CD14-positive monocyte (primary cell): ENCODE results near the gene OR10V1. TPM values are rescaled to one million over a fixed set of nuclear protein-coding genes. Genes with fewer than 3 reads are reported as not detected.

Experiments used
- DNase-seq, 3 donors: peaks; one replicate each; pipeline ENCODE4 v3.0.0-alpha.2; 2011 to 2022
- H2AFZ ChIP-seq: 2 replicates; pipeline ENCODE4 v1.6.0; 2012; ENCODE audit warnings: mild to moderate bottlenecking, low read depth, low read length, inconsistent platforms; ENCODE audit not compliant: insufficient read depth, poor library complexity, severe bottlenecking
- H3K27ac ChIP-seq, 2 donors: 1 replicate in 1 of 2; 2 replicates in 1 of 2; pipeline ENCODE4 v1.5.1; 2012 to 2013; ENCODE audit warnings: low read length in 2 of 2, control low read depth in 1 of 2, inconsistent platforms in 1 of 2, low read depth in 1 of 2, mild to moderate bottlenecking in 1 of 2
- H3K27me3 ChIP-seq, 2 donors: one replicate each; pipeline versions ENCODE4 v1.6.0 to v1.6.1; 2011 to 2013; ENCODE audit warnings: low read length in 2 of 2; ENCODE audit not compliant: control insufficient read depth in 2 of 2, insufficient read depth in 2 of 2
- H3K36me3 ChIP-seq, 2 donors: replicated peaks in 1 of 2; 1 replicate in 1 of 2; 2 replicates in 1 of 2; pipeline versions ENCODE4 v1.5.1 to v1.6.1; 2012 to 2013; ENCODE audit warnings: low read length in 2 of 2, control low read depth in 1 of 2, inconsistent platforms in 1 of 2, mild to moderate bottlenecking in 1 of 2; ENCODE audit not compliant: insufficient read depth in 2 of 2, control insufficient read depth in 1 of 2
- H3K4me1 ChIP-seq, 2 donors: 1 replicate in 1 of 2; 2 replicates in 1 of 2; pipeline versions ENCODE4 v1.5.1 to v1.6.1; 2012 to 2013; ENCODE audit warnings: low read length in 2 of 2, control low read depth in 1 of 2, inconsistent platforms in 1 of 2, mild to moderate bottlenecking in 1 of 2, moderate library complexity in 1 of 2; ENCODE audit not compliant: insufficient read depth in 2 of 2, control insufficient read depth in 1 of 2
- H3K4me2 ChIP-seq: replicated peaks from 2 replicates; pipeline ENCODE3; 2012; ENCODE audit warnings: low read length, moderate library complexity, mild to moderate bottlenecking; ENCODE audit not compliant: poor library complexity, severe bottlenecking; ENCODE audit errors: extremely low read depth
- H3K4me3 ChIP-seq, 3 experiments: fragments of 200-600 bp in 1 of 3; sonication (generic) in 1 of 3; replicated peaks in 1 of 3; 1 replicate in 2 of 3; 2 replicates in 1 of 3; pipeline ENCODE4 v1.5.1; 2011 to 2013; ENCODE audit warnings: low read length in 3 of 3, mild to moderate bottlenecking in 3 of 3, control low read depth in 2 of 3, low read depth in 2 of 3, inconsistent platforms in 1 of 3, moderate library complexity in 1 of 3
- H3K79me2 ChIP-seq: 2 replicates; pipeline ENCODE4 v1.6.0; 2012; ENCODE audit warnings: mild to moderate bottlenecking, control low read depth, inconsistent platforms, low read length, moderate library complexity; ENCODE audit not compliant: insufficient read depth
- H3K9ac ChIP-seq: 2 replicates; pipeline ENCODE4 v1.6.0; 2017; ENCODE audit warnings: low read length, mild to moderate bottlenecking; ENCODE audit not compliant: insufficient read depth, poor library complexity, severe bottlenecking
- H3K9me3 ChIP-seq, 2 donors: replicated peaks in 1 of 2; 1 replicate in 1 of 2; 2 replicates in 1 of 2; pipeline versions ENCODE4 v1.5.1 to v1.6.1; 2012 to 2013; ENCODE audit warnings: low read length in 2 of 2, control low read depth in 1 of 2; ENCODE audit not compliant: control insufficient read depth in 1 of 2, insufficient read depth in 1 of 2
- H4K20me1 ChIP-seq: 2 replicates; pipeline ENCODE4 v1.6.0; 2012; ENCODE audit warnings: mild to moderate bottlenecking, low read length, control low read depth, moderate library complexity; ENCODE audit not compliant: insufficient read depth
- H3K27ac Mint-ChIP-seq, 7 donors: one replicate each; pipeline ENCODE4 v1.8.0; 2020; ENCODE audit warnings: mild to moderate bottlenecking in 7 of 7, mixed read lengths in 7 of 7, moderate library complexity in 6 of 7, inconsistent platforms in 2 of 7
- H3K27me3 Mint-ChIP-seq, 3 donors: one replicate each; pipeline ENCODE4 v1.8.0; 2021 to 2022; ENCODE audit warnings: low read depth in 3 of 3, mild to moderate bottlenecking in 3 of 3, mixed read lengths in 3 of 3, moderate library complexity in 3 of 3, inconsistent platforms in 1 of 3
- H3K36me3 Mint-ChIP-seq, 2 donors: one replicate each; pipeline ENCODE4 v1.8.0; 2020; ENCODE audit warnings: mixed read lengths in 2 of 2, inconsistent platforms in 1 of 2, mild to moderate bottlenecking in 1 of 2
- H3K4me1 Mint-ChIP-seq: one replicate; pipeline ENCODE4 v1.8.0; 2020; ENCODE audit warnings: mild to moderate bottlenecking, mixed read lengths
- H3K4me3 Mint-ChIP-seq, 2 donors: one replicate each; pipeline ENCODE4 v1.8.0; 2020; ENCODE audit warnings: mild to moderate bottlenecking in 2 of 2, mixed read lengths in 2 of 2, moderate library complexity in 1 of 2
- H3K9me3 Mint-ChIP-seq, 7 donors: one replicate each; pipeline ENCODE4 v1.8.0; 2020 to 2022; ENCODE audit warnings: mixed read lengths in 7 of 7, mild to moderate bottlenecking in 6 of 7, moderate library complexity in 6 of 7, inconsistent platforms in 2 of 7
- CTCF ChIP-seq: fragments of 200-600 bp; IDR thresholded peaks from one replicate; pipeline ENCODE4 v1.8.0; 2022; ENCODE audit warnings: antibody characterized with exemption, mild to moderate bottlenecking
- WGBS: methylation state at CpG from one replicate; pipeline ENCODE4 v1.1.5; 2013; ENCODE audit warnings: missing lambda C conversion rate; ENCODE audit not compliant: insufficient coverage; 5-methylcytosine and 5-hydroxymethylcytosine counted together
- intact Hi-C, 2 donors: fragments of 100-400 bp; cut with micrococcal nuclease; formaldehyde crosslinking; loops; one replicate each; pipeline versions ENCODE4 v1.15.0 to v1.15.1; 2023
- polyA plus RNA-seq, 3 donors: library from polyadenylated mRNA; depleted of rRNA in 1 of 3; unstranded in 2 of 3; stranded (reverse) in 1 of 3; fragments of 300-500 nt in 2 of 3; fragments of >200 nt in 1 of 3; fragmentation: Illumina TruSeq in 2 of 3; gene quantifications; 1 replicate in 2 of 3; 2 replicates in 1 of 3; pipeline ENCODE4 v1.2.3, GENCODE V29; 2012 to 2021

OR10V1 gene
- polyA plus RNA-seq, 3 donors = not detected

GRCh38 chr11:59678813-59679165 is 34.9 kb downstream of the OR10V1 start:
- H3K9me3 ChIP-seq = no peaks in the 10 kb centered on the region
- no peak overlapping the region for H3K4me2 ChIP-seq
- TF ChIP-seq CTCF = no peak
- no peaks in the 10 kb centered on the region for H4K20me1 ChIP-seq
- no peaks in the 10 kb centered on the region for H3K36me3 ChIP-seq
- Mint-ChIP-seq H3K36me3 (no peaks in the 10 kb centered on the region), H3K9me3 (no peaks in the 10 kb centered on the region), H3K27ac (no peak overlapping the region), H3K27me3 (peaks cover 0 to 3% (median 0%) of the 10 kb centered on the region in 3 donors), H3K4me1 (peaks cover 2% of the 10 kb centered on the region), H3K4me3 (no peak overlapping the region)
- no peak overlapping the region for H3K4me3 ChIP-seq
- no peak overlapping the region for H2AFZ ChIP-seq
- no peaks in the 10 kb centered on the region for H3K4me1 ChIP-seq
- no peaks in the 10 kb centered on the region for H3K27me3 ChIP-seq
- intact Hi-C loops = no loop called here
- DNase-seq = no peak
- H3K27ac ChIP-seq = no peak overlapping the region
- no peak overlapping the region for H3K9ac ChIP-seq
- WGBS = 80% methylated on average over 1 of the region's 3 CpGs
- no peaks in the 10 kb centered on the region for H3K79me2 ChIP-seq

- Histone ChIP-seq H3K4me1 (no peaks in the 10 kb centered on the region), H3K36me3 (no peaks in the 10 kb centered on the region), H3K9ac (no peak overlapping the region), H2AFZ (no peak overlapping the region), H3K27ac (no peak overlapping the region), H4K20me1 (no peaks in the 10 kb centered on the region), H3K9me3 (no peaks in the 10 kb centered on the region), H3K4me3 (no peak overlapping the region), H3K27me3 (no peaks in the 10 kb centered on the region), H3K4me2 (no peak overlapping the region), H3K79me2 (no peaks in the 10 kb centered on the region)
- Mint-ChIP-seq H3K9me3 (no peaks in the 10 kb centered on the region), H3K4me3 (no peak overlapping the region), H3K27ac (no peak overlapping the region), H3K27me3 (peaks cover 0 to 3% (median 0%) of the 10 kb centered on the region in 3 donors), H3K4me1 (peaks cover 2% of the 10 kb centered on the region), H3K36me3 (no peaks in the 10 kb centered on the region)
- intact Hi-C loops = no loop called here
- WGBS = no CpG with 5 or more reads among the region's 2 CpGs
- no peak for DNase-seq
- TF ChIP-seq CTCF = no peak
Measured at GRCh38 chr11:59678118-59678812, 35.4 kb downstream of the OR10V1 start.
